ENCODE data around the gene SUN2. TPM values are rescaled to one million over a fixed set of nuclear protein-coding genes. Genes with fewer than 3 reads are reported as not detected.
A peak's percentile ranks its signal among the peaks of the same experiment; 100 is the strongest.

Gene SUN2
- total RNA-seq, 1 experiment from 2014 or later = 169 TPM

DNA sequence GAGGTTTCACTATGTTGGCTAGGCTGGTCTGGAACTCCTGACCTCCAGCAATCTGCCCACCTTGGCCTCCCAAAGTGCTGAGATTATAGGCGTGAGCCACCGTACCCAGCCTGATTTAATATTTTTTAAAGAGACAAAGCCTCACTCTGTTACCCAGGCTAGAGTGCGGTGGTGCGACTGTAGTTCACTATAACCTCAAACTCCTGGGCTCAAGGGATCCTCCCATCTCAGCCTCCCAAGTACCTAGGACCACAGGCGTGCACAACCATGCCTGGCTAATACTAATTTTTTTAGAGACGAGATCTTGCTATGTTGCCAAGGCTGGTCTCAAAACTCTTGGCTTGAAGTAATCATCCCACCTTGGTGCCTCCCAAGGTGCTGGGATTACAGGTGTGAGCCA, 36.6 kb downstream of the SUN2 start:
- CTCF ChIA-PET = interaction anchor here (1.4 kb wide), 1 partner anchor 47 kb away, joined by 4 read pairs; no protein-coding TSS in a partner anchor
- TF ChIP-seq, protein P1, sequence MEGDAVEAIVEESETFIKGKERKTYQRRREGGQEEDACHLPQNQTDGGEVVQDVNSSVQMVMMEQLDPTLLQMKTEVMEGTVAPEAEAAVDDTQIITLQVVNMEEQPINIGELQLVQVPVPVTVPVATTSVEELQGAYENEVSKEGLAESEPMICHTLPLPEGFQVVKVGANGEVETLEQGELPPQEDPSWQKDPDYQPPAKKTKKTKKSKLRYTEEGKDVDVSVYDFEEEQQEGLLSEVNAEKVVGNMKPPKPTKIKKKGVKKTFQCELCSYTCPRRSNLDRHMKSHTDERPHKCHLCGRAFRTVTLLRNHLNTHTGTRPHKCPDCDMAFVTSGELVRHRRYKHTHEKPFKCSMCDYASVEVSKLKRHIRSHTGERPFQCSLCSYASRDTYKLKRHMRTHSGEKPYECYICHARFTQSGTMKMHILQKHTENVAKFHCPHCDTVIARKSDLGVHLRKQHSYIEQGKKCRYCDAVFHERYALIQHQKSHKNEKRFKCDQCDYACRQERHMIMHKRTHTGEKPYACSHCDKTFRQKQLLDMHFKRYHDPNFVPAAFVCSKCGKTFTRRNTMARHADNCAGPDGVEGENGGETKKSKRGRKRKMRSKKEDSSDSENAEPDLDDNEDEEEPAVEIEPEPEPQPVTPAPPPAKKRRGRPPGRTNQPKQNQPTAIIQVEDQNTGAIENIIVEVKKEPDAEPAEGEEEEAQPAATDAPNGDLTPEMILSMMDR (conservative IDR thresholded peaks at IDR 0.05) = no peak
- no peak for TF ChIP-seq EZH2 (IDR thresholded peaks at IDR 0.05; ENCODE audit: low read depth)

DNA sequence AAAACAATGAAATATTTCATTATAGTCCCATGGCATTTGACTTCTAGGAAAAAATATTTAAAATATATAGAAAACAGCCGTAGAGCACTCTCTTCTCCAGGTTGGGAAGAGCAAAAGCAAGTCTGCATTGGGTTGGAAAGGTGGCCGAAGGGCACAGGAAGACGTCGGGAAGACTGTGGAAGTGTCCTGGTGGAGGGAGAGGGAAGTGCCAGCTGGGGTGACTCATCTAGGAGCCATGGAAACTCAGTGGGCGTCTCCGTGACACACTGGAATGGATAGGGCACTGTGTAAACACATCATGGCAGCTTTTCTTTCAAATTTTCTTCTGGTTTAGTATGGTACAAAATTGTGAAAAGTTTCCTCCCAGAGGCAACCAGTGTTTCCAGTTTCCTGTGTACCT, 37.4 kb downstream of the SUN2 start:
- Histone ChIP-seq H3K27me3 (ENCODE audit: insufficient read depth, low read depth) (no peaks in the 10 kb centered on the region), H3K9me2 (ENCODE audit: insufficient read depth) (no peaks in the 10 kb centered on the region), H3K36me3 (ENCODE audit: low read depth) (peaks cover 48% of the 10 kb centered on the region), H3K4me1 (replicated peaks; ENCODE audit: insufficient read depth) (peaks cover 23% of the 10 kb centered on the region), H3K4me2 (peak overlapping the region; percentile 69), H4K20me1 (ENCODE audit: insufficient read depth) (peaks cover 66% of the 10 kb centered on the region), H3K27ac (peak overlapping the region; percentile 57), H3K4me3 (no peak overlapping the region), H3K79me2 (ENCODE audit: low read depth) (peaks cover 65% of the 10 kb centered on the region), H3F3A (ENCODE audit: insufficient read depth, low read depth) (peaks cover 37% of the 10 kb centered on the region), H2AFZ (no peak overlapping the region), H3K9me3 (ENCODE audit: insufficient read depth, low read depth) (no peaks in the 10 kb centered on the region)
- no TSS peak for BruUV-seq (replicated peaks)
- DNase-seq = peak; percentile 84 to 91
- intact Hi-C loops (cut with micrococcal nuclease; ENCODE audit: unreplicated experiment) = no loop called here
- ChIA-PET POLR2A (ENCODE audit: unreplicated experiment) (interaction anchor here (0.7 kb wide), 3 partner anchors 12 to 964 kb away, joined by 3 to 5 read pairs (median 3); no protein-coding TSS in a partner anchor), CTCF (interaction anchor here (1.4 to 2.0 kb wide), 2 partner anchors 11 to 48 kb away, joined by 4 read pairs; no protein-coding TSS in a partner anchor)
- TF ChIP-seq EZH2 (IDR thresholded peaks at IDR 0.05; ENCODE audit: low read depth) = no peak
- TF ChIP-seq, protein P1 (conservative IDR thresholded peaks at IDR 0.05) = peak; percentile 82

More for the DNA sequence above, 36.6 kb downstream of the SUN2 start:
- Histone ChIP-seq H3K27me3 (ENCODE audit: insufficient read depth, low read depth) (no peaks in the 10 kb centered on the region), H3K36me3 (ENCODE audit: low read depth) (peaks cover 55% of the 10 kb centered on the region), H3K9me3 (ENCODE audit: insufficient read depth, low read depth) (no peaks in the 10 kb centered on the region), H4K20me1 (ENCODE audit: insufficient read depth) (peaks cover 59% of the 10 kb centered on the region), H3K9me2 (ENCODE audit: insufficient read depth) (no peaks in the 10 kb centered on the region), H3K4me1 (replicated peaks; ENCODE audit: insufficient read depth) (peaks cover 23% of the 10 kb centered on the region), H3F3A (ENCODE audit: insufficient read depth, low read depth) (peaks cover 40% of the 10 kb centered on the region), H3K4me2 (peak overlapping the region; percentile 69; the same call in 1 of the 2 replicates), H3K4me3 (no peak overlapping the region), H3K27ac (peak overlapping the region; percentile 57), H3K79me2 (ENCODE audit: low read depth) (peaks cover 62% of the 10 kb centered on the region), H2AFZ (no peak overlapping the region)
- POLR2A ChIA-PET (ENCODE audit: unreplicated experiment) = no interaction called here
- BruUV-seq (replicated peaks) = no TSS peak
- intact Hi-C loops (cut with micrococcal nuclease; ENCODE audit: unreplicated experiment) = no loop called here
- no peak for DNase-seq

DNA sequence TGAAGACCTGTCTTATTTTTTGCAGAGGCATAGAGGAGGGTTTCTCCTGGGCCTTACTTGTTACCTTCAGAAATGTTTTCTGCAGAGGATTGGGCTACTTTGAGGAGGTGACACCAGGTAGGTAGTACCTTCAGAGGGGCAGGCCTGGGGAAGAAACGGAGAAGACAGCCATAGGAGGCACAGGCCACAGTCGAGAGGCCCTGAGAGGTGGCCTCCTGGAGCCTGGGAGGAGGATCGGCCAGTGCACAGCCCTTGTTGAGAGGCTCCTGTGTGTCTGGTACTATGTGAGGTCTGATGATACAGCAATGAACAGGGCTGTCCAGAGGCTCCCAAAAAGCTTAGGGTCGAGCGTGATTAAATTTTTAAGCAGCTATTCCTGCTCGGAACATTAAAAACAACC, 38.6 kb downstream of the SUN2 start:
- CTCF ChIA-PET = interaction anchor here (0.5 to 2.0 kb wide), 2 partner anchors 10 to 356 kb away, joined by 4 to 13 read pairs; no protein-coding TSS in a partner anchor
- no peak for DNase-seq
- Histone ChIP-seq H3K79me2 (ENCODE audit: low read depth) (peaks cover 77% of the 10 kb centered on the region), H4K20me1 (ENCODE audit: insufficient read depth) (peaks cover 78% of the 10 kb centered on the region), H3K36me3 (ENCODE audit: low read depth) (peaks cover 38% of the 10 kb centered on the region), H2AFZ (no peak overlapping the region), H3K9me3 (ENCODE audit: insufficient read depth, low read depth) (no peaks in the 10 kb centered on the region), H3K27me3 (ENCODE audit: insufficient read depth, low read depth) (no peaks in the 10 kb centered on the region), H3F3A (ENCODE audit: insufficient read depth, low read depth) (peaks cover 37% of the 10 kb centered on the region), H3K4me3 (no peak overlapping the region), H3K4me1 (replicated peaks; ENCODE audit: insufficient read depth) (peaks cover 23% of the 10 kb centered on the region), H3K4me2 (no peak overlapping the region), H3K27ac (no peak overlapping the region), H3K9me2 (ENCODE audit: insufficient read depth) (no peaks in the 10 kb centered on the region)
- POLR2A ChIA-PET (ENCODE audit: unreplicated experiment) = no interaction called here
- TF ChIP-seq, protein P1 (conservative IDR thresholded peaks at IDR 0.05) = no peak
- no peak for TF ChIP-seq EZH2 (IDR thresholded peaks at IDR 0.05; ENCODE audit: low read depth)
- intact Hi-C loops (cut with micrococcal nuclease; ENCODE audit: unreplicated experiment) = no loop called here
- BruUV-seq (replicated peaks) = no TSS peak

Measured in PC-9 (cell line).